ENCODE measurements around the gene CAMK2D. TPM values are rescaled to one million over a fixed set of nuclear protein-coding genes. Genes with fewer than 3 reads are reported as not detected.

The CAMK2D gene
- total RNA-seq, 4 donors from 2014 or later = 57.3 to 78.4 (median 61.8) TPM

- no peak overlapping the region for H3K4me3 ChIP-seq (replicated peaks in 1 of 3)
- no peaks in the 10 kb centered on the region for H3K27me3 ChIP-seq
- no peaks in the 10 kb centered on the region for H3K9me3 ChIP-seq
- no peak for TF ChIP-seq CTCF (IDR thresholded peaks at IDR 0.05)
- no peak for TF ChIP-seq POLR2A (IDR thresholded peaks at IDR 0.05)
- no peak for DNase-seq
- peaks cover 0 to 9% of the 10 kb centered on the region in 2 donors for H3K4me1 ChIP-seq
- no peaks in the 10 kb centered on the region for H3K36me3 ChIP-seq
- intact Hi-C loops (cut with DNase I) = no loop called here
- no peak overlapping the region for H3K27ac ChIP-seq
- 96 to 100% methylated on average over 1 of the region's 1 CpG for WGBS, 2 donors
Measured at GRCh38 chr4:113593400-113594230, 167.9 kb downstream of the CAMK2D start.

GRCh38 chr4:113591982-113592381 is 169.6 kb downstream of the CAMK2D start:
- Histone ChIP-seq H3K4me3 (replicated peaks in 1 of 3) (no peak overlapping the region), H3K9me3 (no peaks in the 10 kb centered on the region), H3K4me1 (peaks cover 0 to 9% of the 10 kb centered on the region in 2 donors), H3K36me3 (no peaks in the 10 kb centered on the region), H3K27me3 (no peaks in the 10 kb centered on the region), H3K27ac (peak overlapping the region in 1 of 3 donors; percentile 8)
- 16 to 42% methylated on average over 1 of the region's 1 CpG for WGBS, 2 donors
- no peak for TF ChIP-seq POLR2A (IDR thresholded peaks at IDR 0.05)
- TF ChIP-seq CTCF (IDR thresholded peaks at IDR 0.05) = no peak
- intact Hi-C loops (cut with DNase I) = no loop called here
- DNase-seq = peak; percentile 67 to 73

GRCh38 chr4:113588895-113589668 is 172.5 kb downstream of the CAMK2D start:
- WGBS, 2 donors = 94 to 95% methylated on average over 4 of the region's 4 CpGs
- Histone ChIP-seq H3K27me3 (no peaks in the 10 kb centered on the region), H3K9me3 (no peaks in the 10 kb centered on the region), H3K4me1 (peaks cover 0 to 9% of the 10 kb centered on the region in 2 donors), H3K36me3 (no peaks in the 10 kb centered on the region), H3K4me3 (replicated peaks in 1 of 3) (no peak overlapping the region), H3K27ac (no peak overlapping the region)
- TF ChIP-seq POLR2A (IDR thresholded peaks at IDR 0.05) = no peak
- TF ChIP-seq CTCF (IDR thresholded peaks at IDR 0.05) = no peak
- DNase-seq = no peak
- intact Hi-C loops (cut with DNase I) = no loop called here

- no peaks in the 10 kb centered on the region for H3K27me3 ChIP-seq
- no peak overlapping the region for H3K4me3 ChIP-seq (replicated peaks in 1 of 3)
- peaks cover 0 to 9% of the 10 kb centered on the region in 2 donors for H3K4me1 ChIP-seq
- TF ChIP-seq POLR2A (IDR thresholded peaks at IDR 0.05) = no peak
- no peak for TF ChIP-seq CTCF (IDR thresholded peaks at IDR 0.05)
- WGBS, 2 donors = 68 to 69% methylated on average over 4 of the region's 4 CpGs
- no peaks in the 10 kb centered on the region for H3K36me3 ChIP-seq
- intact Hi-C loops (cut with DNase I) = no loop called here
- no peaks in the 10 kb centered on the region for H3K9me3 ChIP-seq
- no peak overlapping the region for H3K27ac ChIP-seq
- no peak for DNase-seq
Measured at GRCh38 chr4:113587640-113588275, 173.8 kb downstream of the CAMK2D start.

Data from thyroid gland (tissue), 4 donors.